Rectal smooth muscle tissue (tissue), 1 donor: Measurements from ENCODE around the gene IGSF21.
"Not testable (repeated sequence)": the region's sequence is repeated elsewhere in the genome, so short reads cannot be mapped to it uniquely, and the experiment has no call there.

ENCODE experiments used
- H3K27ac ChIP-seq: one replicate; pipeline ENCODE4 v1.7.0; 2013; ENCODE audit warnings: low read depth, low read length, inconsistent platforms
- H3K27me3 ChIP-seq: one replicate; pipeline ENCODE4 v1.7.0; 2013; ENCODE audit warnings: low read length; ENCODE audit not compliant: control insufficient read depth, insufficient read depth
- H3K36me3 ChIP-seq: one replicate; pipeline ENCODE4 v1.7.0; 2013; ENCODE audit warnings: low read length; ENCODE audit not compliant: control insufficient read depth, insufficient read depth
- H3K4me1 ChIP-seq: one replicate; pipeline ENCODE4 v1.7.0; 2013; ENCODE audit warnings: low read length; ENCODE audit not compliant: control insufficient read depth, insufficient read depth
- H3K4me3 ChIP-seq: one replicate; pipeline ENCODE4 v1.7.0; 2013; ENCODE audit warnings: low read length
- H3K9ac ChIP-seq: one replicate; pipeline ENCODE4 v1.7.0; 2013; ENCODE audit warnings: low read length

IGSF21 gene

GRCh38 chr1:18350747-18351146 is 243.1 kb downstream of the IGSF21 start:
- no peak overlapping the region for H3K4me3 ChIP-seq
- no peaks in the 10 kb centered on the region for H3K36me3 ChIP-seq
- H3K27ac ChIP-seq: no peak overlapping the region
- H3K4me1 ChIP-seq: no peaks in the 10 kb centered on the region
- no peak overlapping the region for H3K9ac ChIP-seq
- peaks cover 4% of the 10 kb centered on the region for H3K27me3 ChIP-seq

- H3K4me1 ChIP-seq: no peaks in the 10 kb centered on the region
- no peak overlapping the region for H3K27ac ChIP-seq
- H3K27me3 ChIP-seq: peaks cover 4% of the 10 kb centered on the region
Observed at GRCh38 chr1:18351735-18352134, 244.1 kb downstream of the IGSF21 start.

GRCh38 chr1:18352636-18353265 is 245.2 kb downstream of the IGSF21 start:
- Histone ChIP-seq H3K36me3 (no peaks in the 10 kb centered on the region), H3K27me3 (peaks cover 7% of the 10 kb centered on the region), H3K4me3 (no peak overlapping the region), H3K27ac (no peak overlapping the region), H3K9ac (no peak overlapping the region), H3K4me1 (no peaks in the 10 kb centered on the region)

More at GRCh38 chr1:18351735-18352134, 244.1 kb downstream of the IGSF21 start:
- no peak overlapping the region for H3K9ac ChIP-seq
- H3K36me3 ChIP-seq: no peaks in the 10 kb centered on the region
- no peak overlapping the region for H3K4me3 ChIP-seq

GRCh38 chr1:18353528-18353927 is 245.9 kb downstream of the IGSF21 start:
- peaks cover 7% of the 10 kb centered on the region for H3K27me3 ChIP-seq

GRCh38 chr1:18353992-18354391 is 246.4 kb downstream of the IGSF21 start:
- Histone ChIP-seq H3K9ac (no peak overlapping the region), H3K4me1 (no peaks in the 10 kb centered on the region), H3K36me3 (no peaks in the 10 kb centered on the region), H3K27me3 (peaks cover 7% of the 10 kb centered on the region), H3K27ac (no peak overlapping the region), H3K4me3 (no peak overlapping the region)

More at GRCh38 chr1:18353528-18353927, 245.9 kb downstream of the IGSF21 start:
- no peaks in the 10 kb centered on the region for H3K36me3 ChIP-seq
- no peaks in the 10 kb centered on the region for H3K4me1 ChIP-seq
- no peak overlapping the region for H3K4me3 ChIP-seq
- H3K9ac ChIP-seq: no peak overlapping the region
- no peak overlapping the region for H3K27ac ChIP-seq

GRCh38 chr1:18354612-18355011 is 247.0 kb downstream of the IGSF21 start:
- Histone ChIP-seq H3K36me3 (no peaks in the 10 kb centered on the region), H3K27me3 (peaks cover 7% of the 10 kb centered on the region), H3K27ac (no peak overlapping the region), H3K4me3 (no peak overlapping the region), H3K4me1 (no peaks in the 10 kb centered on the region), H3K9ac (no peak overlapping the region)

- H3K27me3 ChIP-seq: peaks cover 3% of the 10 kb centered on the region
- no peaks in the 10 kb centered on the region for H3K36me3 ChIP-seq
- no peak overlapping the region for H3K9ac ChIP-seq
- H3K27ac ChIP-seq: no peak overlapping the region
- H3K4me1 ChIP-seq: no peaks in the 10 kb centered on the region
- H3K4me3 ChIP-seq: no peak overlapping the region
Observed at GRCh38 chr1:18357622-18358230, 250.1 kb downstream of the IGSF21 start.

- H3K9ac ChIP-seq: no peak overlapping the region
- H3K4me3 ChIP-seq: no peak overlapping the region
- H3K27me3 ChIP-seq: peaks cover 3% of the 10 kb centered on the region
- no peak overlapping the region for H3K27ac ChIP-seq
- no peaks in the 10 kb centered on the region for H3K36me3 ChIP-seq
- H3K4me1 ChIP-seq: no peaks in the 10 kb centered on the region
Observed at GRCh38 chr1:18358600-18358999, 251.0 kb downstream of the IGSF21 start.

GRCh38 chr1:18360251-18360650 is 252.7 kb downstream of the IGSF21 start:
- H3K4me1 ChIP-seq: no peaks in the 10 kb centered on the region
- H3K4me3 ChIP-seq: no peak overlapping the region
- H3K27ac ChIP-seq: no peak overlapping the region
- peaks cover 3% of the 10 kb centered on the region for H3K27me3 ChIP-seq
- no peaks in the 10 kb centered on the region for H3K36me3 ChIP-seq
- no peak overlapping the region for H3K9ac ChIP-seq

GRCh38 chr1:18362150-18362549 is 254.6 kb downstream of the IGSF21 start:
- Histone ChIP-seq H3K27me3 (peaks cover 3% of the 10 kb centered on the region), H3K27ac (no peak overlapping the region), H3K9ac (no peak overlapping the region), H3K4me3 (no peak overlapping the region), H3K4me1 (no peaks in the 10 kb centered on the region), H3K36me3 (no peaks in the 10 kb centered on the region)

GRCh38 chr1:18363436-18363835 is 255.8 kb downstream of the IGSF21 start:
- H3K36me3 ChIP-seq: no peaks in the 10 kb centered on the region
- no peaks in the 10 kb centered on the region for H3K4me1 ChIP-seq
- no peak overlapping the region for H3K9ac ChIP-seq
- H3K27ac ChIP-seq: no peak overlapping the region
- no peaks in the 10 kb centered on the region for H3K27me3 ChIP-seq
- H3K4me3 ChIP-seq: no peak overlapping the region

- no peak overlapping the region for H3K27ac ChIP-seq
- H3K27me3 ChIP-seq: no peaks in the 10 kb centered on the region
- H3K36me3 ChIP-seq: no peaks in the 10 kb centered on the region
- no peak overlapping the region for H3K9ac ChIP-seq
- H3K4me3 ChIP-seq: no peak overlapping the region
- H3K4me1 ChIP-seq: no peaks in the 10 kb centered on the region
Observed at GRCh38 chr1:18365099-18365705, 257.6 kb downstream of the IGSF21 start.

- not testable (repeated sequence) for H3K36me3 ChIP-seq, H3K4me3 ChIP-seq, H3K4me1 ChIP-seq, H3K27ac ChIP-seq, H3K9ac ChIP-seq, H3K27me3 ChIP-seq
Observed at GRCh38 chr1:18372505-18372904, 264.9 kb downstream of the IGSF21 start.
